GM12875 (cell line): Measurements from ENCODE around the gene EWSR1.
A peak's percentile ranks its signal among the peaks of the same experiment; 100 is the strongest.

Experiments
- H3K4me3 ChIP-seq: one replicate; pipeline ENCODE4 v1.5.1; 2011; ENCODE audit warnings: low read depth, low read length, control low read depth
- CTCF ChIP-seq: IDR thresholded peaks from 2 replicates; pipeline ENCODE4 v1.5.1; 2011; ENCODE audit warnings: low read depth, mild to moderate bottlenecking, control low read depth, inconsistent platforms, low read length, moderate library complexity, borderline replicate concordance; ENCODE audit not compliant: insufficient read depth

The EWSR1 gene

GRCh38 chr22:29267462-29267857 lies 608 bp upstream of the EWSR1 start:
- peak overlapping the region; percentile 92 for H3K4me3 ChIP-seq
- no peak for TF ChIP-seq CTCF

- TF ChIP-seq CTCF: no peak
- H3K4me3 ChIP-seq: peak overlapping the region; percentile 92
Measured at GRCh38 chr22:29268511-29269229, 602 bp downstream of the EWSR1 start.

- peak overlapping the region; percentile 92 for H3K4me3 ChIP-seq
- TF ChIP-seq CTCF: no peak
Measured at GRCh38 chr22:29269230-29269604, 1.1 kb downstream of the EWSR1 start.

GRCh38 chr22:29269731-29270474 lies 1.8 kb downstream of the EWSR1 start:
- peak overlapping the region; percentile 92 for H3K4me3 ChIP-seq
- TF ChIP-seq CTCF: no peak

GRCh38 chr22:29270475-29271271 lies 2.6 kb downstream of the EWSR1 start:
- H3K4me3 ChIP-seq: peak overlapping the region; percentile 17
- TF ChIP-seq CTCF: no peak

GRCh38 chr22:29272624-29273023 lies 4.6 kb downstream of the EWSR1 start:
- H3K4me3 ChIP-seq: no peak overlapping the region
- no peak for TF ChIP-seq CTCF

GRCh38 chr22:29275167-29275566 lies 7.1 kb downstream of the EWSR1 start:
- no peak for TF ChIP-seq CTCF
- no peak overlapping the region for H3K4me3 ChIP-seq
